Ishikawa (cell line): ENCODE results near the gene DNAH3.

Experiments
- CREB1 ChIP-seq: IDR thresholded peaks from 2 replicates; pipeline ENCODE4 v1.6.1; 2012; ENCODE audit warnings: low read depth
- EGR1 ChIP-seq: IDR thresholded peaks from 2 replicates; pipeline ENCODE4 v1.6.1; 2012
- EP300 ChIP-seq: IDR thresholded peaks from 2 replicates; pipeline ENCODE4 v1.6.1; 2012; ENCODE audit warnings: borderline replicate concordance
- MAX ChIP-seq: IDR thresholded peaks from 2 replicates; pipeline ENCODE4 v1.6.1; 2012
- RAD21 ChIP-seq: IDR thresholded peaks from 2 replicates; pipeline ENCODE4 v1.6.1; 2012; ENCODE audit warnings: low read depth
- TAF1 ChIP-seq: IDR thresholded peaks from 2 replicates; pipeline ENCODE4 v1.6.1; 2012; ENCODE audit warnings: low read depth, mild to moderate bottlenecking
- TCF12 ChIP-seq: IDR thresholded peaks from 2 replicates; pipeline ENCODE4 v1.6.1; 2012; ENCODE audit warnings: low read depth
- TEAD4 ChIP-seq: IDR thresholded peaks from 2 replicates; pipeline ENCODE4 v1.6.1; 2012
- USF1 ChIP-seq: IDR thresholded peaks from 2 replicates; pipeline ENCODE4 v1.6.1; 2012
- YY1 ChIP-seq: IDR thresholded peaks from 2 replicates; pipeline ENCODE4 v1.6.1; 2012; ENCODE audit warnings: low read depth
- ZBTB7A ChIP-seq: IDR thresholded peaks from 2 replicates; pipeline ENCODE4 v1.6.1; 2012; ENCODE audit warnings: low read depth

- TF ChIP-seq EGR1 (no peak), TAF1 (no peak), EP300 (no peak), CREB1 (no peak), TCF12 (no peak), RAD21 (no peak), YY1 (no peak), TEAD4 (no peak), MAX (no peak), ZBTB7A (no peak), USF1 (no peak)
Measured at GRCh38 chr16:20931066-20931600, 219.5 kb downstream of the DNAH3 start.
